ENCODE results near the gene OR2F1.

The OR2F1 gene

GRCh38 chr7:143988976-143989745 is 34.5 kb downstream of the OR2F1 start:
- H3K4me3 ChIP-seq (ENCODE audit: low read length), result no peak overlapping the region
- no peak for DNase-seq (ENCODE audit: low read depth)
- no peak for TF ChIP-seq CTCF (IDR thresholded peaks at IDR 0.05; ENCODE audit: insufficient read depth, low read depth, low read length, missing control alignments)

- TF ChIP-seq CTCF (IDR thresholded peaks at IDR 0.05; ENCODE audit: insufficient read depth, low read depth, low read length, missing control alignments), result no peak
- H3K4me3 ChIP-seq (ENCODE audit: low read length), result no peak overlapping the region
- DNase-seq (ENCODE audit: low read depth), result no peak
These were observed 38.0 kb downstream of the OR2F1 start for GRCh38 chr7:143992670-143993069.

GRCh38 chr7:143993924-143994323 is 39.3 kb downstream of the OR2F1 start:
- DNase-seq (ENCODE audit: low read depth), result no peak
- H3K4me3 ChIP-seq (ENCODE audit: low read length), result no peak overlapping the region
- TF ChIP-seq CTCF (IDR thresholded peaks at IDR 0.05; ENCODE audit: insufficient read depth, low read depth, low read length, missing control alignments), result no peak

GRCh38 chr7:144000020-144000419 is 45.4 kb downstream of the OR2F1 start, which contains the start of gene OR6B1:
TSS of gene OR6B1 (plus strand) at chr7:144000320. CDS start at chr7:144003997, 3,677 bp downstream.
- H3K4me3 ChIP-seq (ENCODE audit: low read length), result no peak within 1 kb of the TSS
- DNase-seq (ENCODE audit: low read depth), result no peak
- no peak for TF ChIP-seq CTCF (IDR thresholded peaks at IDR 0.05; ENCODE audit: insufficient read depth, low read depth, low read length, missing control alignments)

GRCh38 chr7:144001543-144001942 is 46.9 kb downstream of the OR2F1 start:
- TF ChIP-seq CTCF (IDR thresholded peaks at IDR 0.05; ENCODE audit: insufficient read depth, low read depth, low read length, missing control alignments), result no peak
- H3K4me3 ChIP-seq (ENCODE audit: low read length), result no peak overlapping the region
- no peak for DNase-seq (ENCODE audit: low read depth)

GRCh38 chr7:144004703-144005102 is 50.1 kb downstream of the OR2F1 start:
- no peak for TF ChIP-seq CTCF (IDR thresholded peaks at IDR 0.05; ENCODE audit: insufficient read depth, low read depth, low read length, missing control alignments)
- no peak for DNase-seq (ENCODE audit: low read depth)

More at GRCh38 chr7:144004703-144005102, 50.1 kb downstream of the OR2F1 start:
- no peak overlapping the region for H3K4me3 ChIP-seq (ENCODE audit: low read length)
